Measurements from ENCODE around the gene PPP1R1B.

- TF ChIP-seq, protein P1, sequence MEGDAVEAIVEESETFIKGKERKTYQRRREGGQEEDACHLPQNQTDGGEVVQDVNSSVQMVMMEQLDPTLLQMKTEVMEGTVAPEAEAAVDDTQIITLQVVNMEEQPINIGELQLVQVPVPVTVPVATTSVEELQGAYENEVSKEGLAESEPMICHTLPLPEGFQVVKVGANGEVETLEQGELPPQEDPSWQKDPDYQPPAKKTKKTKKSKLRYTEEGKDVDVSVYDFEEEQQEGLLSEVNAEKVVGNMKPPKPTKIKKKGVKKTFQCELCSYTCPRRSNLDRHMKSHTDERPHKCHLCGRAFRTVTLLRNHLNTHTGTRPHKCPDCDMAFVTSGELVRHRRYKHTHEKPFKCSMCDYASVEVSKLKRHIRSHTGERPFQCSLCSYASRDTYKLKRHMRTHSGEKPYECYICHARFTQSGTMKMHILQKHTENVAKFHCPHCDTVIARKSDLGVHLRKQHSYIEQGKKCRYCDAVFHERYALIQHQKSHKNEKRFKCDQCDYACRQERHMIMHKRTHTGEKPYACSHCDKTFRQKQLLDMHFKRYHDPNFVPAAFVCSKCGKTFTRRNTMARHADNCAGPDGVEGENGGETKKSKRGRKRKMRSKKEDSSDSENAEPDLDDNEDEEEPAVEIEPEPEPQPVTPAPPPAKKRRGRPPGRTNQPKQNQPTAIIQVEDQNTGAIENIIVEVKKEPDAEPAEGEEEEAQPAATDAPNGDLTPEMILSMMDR (conservative IDR thresholded peaks at IDR 0.05; ENCODE audit: low read depth, low read length): no peak
- TF ChIP-seq EZH2 (IDR thresholded peaks at IDR 0.05; ENCODE audit: borderline replicate concordance, low read depth, low read length, poor library complexity, severe bottlenecking): no peak
These were observed 43.4 kb downstream of the PPP1R1B start for GRCh38 chr17:39669897-39670735.
